Trophoblast cell (in vitro differentiated cells and primary cell): Measurements from ENCODE around the gene KCNH2.
A peak's percentile ranks its signal among the peaks of the same experiment; 100 is the strongest.

ENCODE experiments used
- DNase-seq, 2 donors: peaks; one replicate each; pipeline ENCODE4 v3.0.0-alpha.2; 2016
- H2AFZ ChIP-seq: 2 replicates; pipeline ENCODE4 v1.6.1; 2013; ENCODE audit warnings: low read length, moderate library complexity, mild to moderate bottlenecking; ENCODE audit not compliant: insufficient read depth, poor library complexity
- H2AK5ac ChIP-seq: 2 replicates; pipeline ENCODE4 v1.6.1; 2013; ENCODE audit warnings: mild to moderate bottlenecking, low read length
- H2BK120ac ChIP-seq: 2 replicates; pipeline ENCODE4 v1.6.1; 2013; ENCODE audit warnings: low read length, mild to moderate bottlenecking, moderate library complexity; ENCODE audit not compliant: insufficient read depth, poor library complexity
- H2BK12ac ChIP-seq: 2 replicates; pipeline ENCODE4 v1.6.1; 2013; ENCODE audit warnings: mild to moderate bottlenecking, low read length, moderate library complexity
- H2BK5ac ChIP-seq: 2 replicates; pipeline ENCODE4 v1.6.1; 2013; ENCODE audit warnings: low read length, low read depth, moderate library complexity, mild to moderate bottlenecking; ENCODE audit not compliant: poor library complexity
- H3K14ac ChIP-seq: 2 replicates; pipeline ENCODE4 v1.6.1; 2013; ENCODE audit warnings: mild to moderate bottlenecking, low read length
- H3K18ac ChIP-seq: 2 replicates; pipeline ENCODE4 v1.6.1; 2013; ENCODE audit warnings: mild to moderate bottlenecking, low read length
- H3K23ac ChIP-seq: 2 replicates; pipeline ENCODE4 v1.6.1; 2013; ENCODE audit warnings: low read length
- H3K27ac ChIP-seq: 2 replicates; pipeline ENCODE4 v1.5.1; 2013; ENCODE audit warnings: low read depth, mild to moderate bottlenecking, inconsistent platforms, low read length, moderate library complexity
- H3K27me3 ChIP-seq: 2 replicates; pipeline ENCODE4 v1.6.1; 2013; ENCODE audit warnings: inconsistent platforms, mild to moderate bottlenecking, low read length, moderate library complexity; ENCODE audit not compliant: insufficient read depth
- H3K36me3 ChIP-seq, 2 experiments: 1 replicate in 1 of 2; 2 replicates in 1 of 2; pipeline ENCODE4 v1.6.1; 2013; ENCODE audit warnings: low read length in 2 of 2, mild to moderate bottlenecking in 2 of 2, moderate library complexity in 1 of 2; ENCODE audit not compliant: insufficient read depth in 2 of 2, control insufficient read depth in 1 of 2
- H3K4ac ChIP-seq: 2 replicates; pipeline ENCODE4 v1.6.1; 2013; ENCODE audit warnings: low read depth, mild to moderate bottlenecking, low read length, moderate library complexity
- H3K4me1 ChIP-seq, 2 experiments: 1 replicate in 1 of 2; 2 replicates in 1 of 2; pipeline ENCODE4 v1.6.1; 2013; ENCODE audit warnings: low read length in 2 of 2, mild to moderate bottlenecking in 2 of 2, moderate library complexity in 1 of 2; ENCODE audit not compliant: insufficient read depth in 2 of 2, control insufficient read depth in 1 of 2
- H3K4me2 ChIP-seq: 2 replicates; pipeline ENCODE4 v1.6.1; 2013; ENCODE audit warnings: inconsistent platforms, mild to moderate bottlenecking, low read length, moderate library complexity
- H3K4me3 ChIP-seq: 2 replicates; pipeline ENCODE4 v1.5.1; 2013; ENCODE audit warnings: mild to moderate bottlenecking, low read depth, low read length, inconsistent platforms
- H3K79me1 ChIP-seq: one replicate; pipeline ENCODE4 v1.6.1; 2013; ENCODE audit warnings: low read length
- H3K79me2 ChIP-seq: 2 replicates; pipeline ENCODE4 v1.6.1; 2013; ENCODE audit warnings: low read length, mild to moderate bottlenecking; ENCODE audit not compliant: control insufficient read depth, insufficient read depth, poor library complexity
- H3K9ac ChIP-seq: 2 replicates; pipeline ENCODE4 v1.6.1; 2013; ENCODE audit warnings: mild to moderate bottlenecking, low read length
- H3K9me3 ChIP-seq: 2 replicates; pipeline ENCODE4 v1.6.1; 2013; ENCODE audit warnings: low read depth, mild to moderate bottlenecking, control low read depth, inconsistent platforms, low read length; ENCODE audit not compliant: insufficient read depth
- H4K12ac ChIP-seq: 2 replicates; pipeline ENCODE4 v1.6.1; 2013; ENCODE audit warnings: low read depth, mild to moderate bottlenecking, low read length, moderate library complexity
- H4K8ac ChIP-seq: 2 replicates; pipeline ENCODE4 v1.6.1; 2013; ENCODE audit warnings: low read depth, mild to moderate bottlenecking, low read length, moderate library complexity
- H4K91ac ChIP-seq: one replicate; pipeline ENCODE4 v1.6.1; 2013; ENCODE audit warnings: low read depth, mild to moderate bottlenecking, low read length, moderate library complexity
- WGBS: extraction: QIAGEN DNeasy Blood & Tissue Kit; methylation state at CpG from one replicate; pipeline ENCODE4 v1.1.7; 2013; ENCODE audit warnings: missing lambda C conversion rate; ENCODE audit not compliant: insufficient read length, insufficient coverage; ENCODE audit errors: extremely low coverage; 5-methylcytosine and 5-hydroxymethylcytosine counted together

KCNH2 gene

DNA sequence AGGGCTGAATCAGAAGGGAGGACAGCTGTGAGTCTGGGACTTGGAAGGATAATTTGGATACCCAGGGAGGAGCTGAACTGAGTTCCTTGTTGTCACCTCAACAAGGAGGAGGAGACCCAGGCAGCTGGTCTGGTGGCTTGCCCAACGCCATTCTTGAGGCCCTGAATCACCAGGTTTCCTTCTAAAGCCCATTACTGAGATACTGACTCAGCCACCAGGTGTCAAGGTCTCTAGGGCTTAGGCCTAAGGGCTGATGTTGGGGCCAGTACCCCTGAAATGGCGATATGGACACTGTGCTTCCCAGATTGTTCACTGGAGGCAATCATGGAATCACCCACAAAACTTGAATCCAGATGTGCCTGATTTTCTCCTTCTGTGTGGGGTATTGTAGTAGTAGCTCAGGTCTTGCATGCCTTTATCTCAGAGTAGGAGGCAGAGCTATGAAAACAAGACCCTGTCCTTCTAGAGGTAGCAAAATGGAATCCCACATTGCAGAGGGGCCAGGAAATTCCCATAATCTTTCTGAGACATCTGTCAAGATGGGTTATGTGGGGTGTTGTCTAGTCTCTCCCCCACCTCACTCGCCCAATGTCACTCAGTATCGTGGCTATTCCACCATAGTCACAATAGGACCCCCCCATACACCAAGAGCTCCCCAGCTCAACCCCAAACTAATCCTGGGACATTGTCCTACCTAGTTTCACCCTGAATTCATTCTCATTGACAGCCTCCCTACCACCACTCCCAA lies 48.0 kb upstream of the KCNH2 start:
- H2BK5ac ChIP-seq, result peak overlapping the region; percentile 4
- H3K79me2 ChIP-seq, result peaks cover 2% of the 10 kb centered on the region
- no peak overlapping the region for H3K23ac ChIP-seq
- no peak overlapping the region for H3K4ac ChIP-seq
- no CpG with 5 or more reads among the region's 4 CpGs for WGBS
- peak overlapping the region; percentile 7 for H2BK120ac ChIP-seq
- no peak overlapping the region for H3K4me3 ChIP-seq
- peak overlapping the region; percentile 17 for H4K91ac ChIP-seq
- DNase-seq, result peak; percentile 96 to 97
- H3K9me3 ChIP-seq, result no peaks in the 10 kb centered on the region
- peak overlapping the region; percentile 29 for H3K4me2 ChIP-seq
- H3K14ac ChIP-seq, result peak overlapping the region; percentile 18
- H3K9ac ChIP-seq, result no peak overlapping the region
- no peak overlapping the region for H4K12ac ChIP-seq
- no peak overlapping the region for H2AFZ ChIP-seq
- H3K4me1 ChIP-seq, result peaks cover 17 to 22% of the 10 kb centered on the region in 2 experiments
- H3K36me3 ChIP-seq, result no peaks in the 10 kb centered on the region
- H3K79me1 ChIP-seq, result peaks cover 27% of the 10 kb centered on the region
- no peak overlapping the region for H2AK5ac ChIP-seq
- peak overlapping the region; percentile 5 for H3K18ac ChIP-seq
- H3K27me3 ChIP-seq, result no peaks in the 10 kb centered on the region
- peak overlapping the region; percentile 12 for H4K8ac ChIP-seq
- H3K27ac ChIP-seq, result peak overlapping the region; percentile 91
- H2BK12ac ChIP-seq, result peak overlapping the region; percentile 54

DNA sequence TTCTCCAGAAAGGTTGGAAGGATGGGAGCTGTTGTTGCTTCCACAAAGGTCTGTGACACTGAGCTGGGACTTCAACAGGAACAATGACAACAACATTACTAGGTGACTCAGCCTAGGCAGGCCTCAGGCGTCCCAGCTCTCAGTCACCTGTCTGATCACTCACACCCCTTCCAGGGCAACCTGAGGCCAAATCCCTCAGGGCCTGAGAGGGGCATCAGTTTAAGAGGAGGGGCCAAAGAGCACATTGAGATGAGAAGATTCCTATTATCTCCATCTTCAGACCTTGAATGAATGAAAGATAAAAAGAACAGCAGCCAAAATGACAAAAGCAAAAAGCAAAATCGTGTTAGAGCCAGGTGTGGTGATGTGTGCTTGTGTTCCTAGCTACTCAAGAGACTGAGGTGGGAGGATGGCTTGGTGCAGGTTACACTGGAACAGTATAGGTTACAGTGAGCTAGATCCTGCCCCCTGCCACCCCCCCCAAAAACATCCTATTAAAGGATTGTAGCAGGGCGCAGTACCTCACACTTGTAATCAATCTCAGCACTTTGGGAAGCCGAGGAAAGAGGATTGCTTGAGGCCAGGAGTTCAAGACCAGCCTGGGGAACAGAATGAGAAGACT lies 46.4 kb upstream of the KCNH2 start, which contains the start of gene ATG9B:
Gene ATG9B, minus strand, starts transcription at position 60 of the 622 bp plus-strand sequence. CDS start 71 bp downstream, outside the sequence.
- Histone ChIP-seq H3K9ac (no peak within 1 kb of the TSS), H3K27me3 (peaks cover 2% of the 10 kb centered on the region), H3K18ac (peak within 1 kb of the TSS; percentile 38), H4K8ac (no peak within 1 kb of the TSS), H3K79me2 (peaks cover 2% of the 10 kb centered on the region), H3K4me3 (peak within 1 kb of the TSS; percentile 34), H2BK12ac (peak within 1 kb of the TSS; percentile 65), H2AK5ac (peak within 1 kb of the TSS; percentile 69), H3K23ac (no peak within 1 kb of the TSS), H3K4ac (peak within 1 kb of the TSS; percentile 35), H2BK120ac (peak within 1 kb of the TSS; percentile 60), H3K14ac (peak within 1 kb of the TSS; percentile 75), H3K9me3 (no peaks in the 10 kb centered on the region), H2BK5ac (no peak within 1 kb of the TSS), H3K4me1 (peaks cover 22 to 30% of the 10 kb centered on the region in 2 experiments), H3K79me1 (peaks cover 29% of the 10 kb centered on the region), H3K4me2 (no peak within 1 kb of the TSS), H4K91ac (peak within 1 kb of the TSS; percentile 87), H4K12ac (no peak within 1 kb of the TSS), H3K27ac (peak within 1 kb of the TSS; percentile 24), H2AFZ (no peak within 1 kb of the TSS), H3K36me3 (no peaks in the 10 kb centered on the region)
- peak; percentile 97 to 98 for DNase-seq
- no CpG with 5 or more reads among the region's 4 CpGs for WGBS

DNA sequence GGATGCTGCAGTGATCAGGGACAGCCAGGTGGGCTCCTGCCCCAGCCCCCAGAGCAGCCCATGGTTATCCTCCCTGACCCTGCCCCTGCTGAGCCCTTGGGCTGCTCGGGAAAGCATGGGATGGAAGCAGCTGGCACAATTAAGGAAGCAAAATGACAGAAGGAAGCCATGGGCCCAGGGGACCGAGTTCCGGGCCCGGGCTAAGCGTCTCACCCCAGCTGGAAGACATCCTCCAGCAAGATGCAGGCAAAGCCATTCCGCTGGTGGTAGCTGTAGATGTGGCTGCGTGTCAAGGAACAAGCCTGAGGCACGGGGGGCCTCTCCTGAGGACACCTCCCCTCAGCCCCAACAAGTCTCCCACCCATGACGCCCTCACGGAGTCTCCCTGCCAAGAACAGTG lies 45.1 kb upstream of the KCNH2 start:
- no peak overlapping the region for H3K23ac ChIP-seq
- H2AFZ ChIP-seq, result no peak overlapping the region
- no CpG with 5 or more reads among the region's 10 CpGs for WGBS

DNA sequence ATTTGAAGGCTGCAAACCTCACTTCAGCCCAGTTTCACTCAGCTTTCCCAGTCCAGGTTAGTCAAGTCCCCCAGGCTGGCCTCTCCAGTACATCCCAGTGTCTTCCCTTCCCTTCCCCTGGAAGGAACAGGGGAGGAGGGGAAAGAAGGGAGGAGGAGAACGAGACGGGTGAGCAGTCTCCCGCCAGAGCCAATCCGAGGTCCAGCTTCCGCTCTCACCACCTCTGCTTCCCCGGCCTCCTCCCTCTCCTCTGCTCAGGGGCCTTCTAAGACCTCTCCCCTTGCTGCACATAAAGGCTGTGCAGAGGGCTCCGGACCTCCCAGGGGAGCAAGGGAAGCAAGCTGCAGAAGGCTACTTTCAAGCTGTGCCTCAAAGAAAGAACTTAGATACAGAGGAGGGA lies 42.1 kb upstream of the KCNH2 start:
- H3K27me3 ChIP-seq, result peaks cover 15% of the 10 kb centered on the region
- no peak overlapping the region for H3K27ac ChIP-seq
- H3K4me3 ChIP-seq, result no peak overlapping the region
- H2AFZ ChIP-seq, result no peak overlapping the region
- H2BK120ac ChIP-seq, result no peak overlapping the region
- H3K4me1 ChIP-seq, result peaks cover 18 to 27% of the 10 kb centered on the region in 2 experiments
- H3K36me3 ChIP-seq, result no peaks in the 10 kb centered on the region
- H3K4me2 ChIP-seq, result no peak overlapping the region
- H3K9ac ChIP-seq, result no peak overlapping the region
- H2BK5ac ChIP-seq, result no peak overlapping the region
- H3K23ac ChIP-seq, result no peak overlapping the region
- H2BK12ac ChIP-seq, result no peak overlapping the region
- no peak overlapping the region for H4K12ac ChIP-seq
- H3K14ac ChIP-seq, result peak overlapping the region; percentile 13
- H3K9me3 ChIP-seq, result no peaks in the 10 kb centered on the region
- H2AK5ac ChIP-seq, result peak overlapping the region; percentile 13
- H4K91ac ChIP-seq, result peak overlapping the region; percentile 25
- H3K4ac ChIP-seq, result no peak overlapping the region
- H3K79me2 ChIP-seq, result no peaks in the 10 kb centered on the region
- peaks cover 5% of the 10 kb centered on the region for H3K79me1 ChIP-seq
- H4K8ac ChIP-seq, result no peak overlapping the region
- WGBS, result no CpG with 5 or more reads among the region's 7 CpGs
- no peak overlapping the region for H3K18ac ChIP-seq
- no peak for DNase-seq

More for the DNA sequence above, 45.1 kb upstream of the KCNH2 start:
- H3K36me3 ChIP-seq, result no peaks in the 10 kb centered on the region
- H3K79me1 ChIP-seq, result peaks cover 22% of the 10 kb centered on the region
- H3K4me2 ChIP-seq, result no peak overlapping the region
- H3K14ac ChIP-seq, result peak overlapping the region; percentile 6
- peak overlapping the region; percentile 87 for H4K91ac ChIP-seq
- H4K12ac ChIP-seq, result no peak overlapping the region
- no peak overlapping the region for H3K4ac ChIP-seq
- no peak overlapping the region for H3K27ac ChIP-seq
- H3K18ac ChIP-seq, result peak overlapping the region; percentile 8
- H2BK12ac ChIP-seq, result peak overlapping the region; percentile 61
- H2BK5ac ChIP-seq, result no peak overlapping the region
- no peak for DNase-seq
- no peaks in the 10 kb centered on the region for H3K79me2 ChIP-seq
- H3K27me3 ChIP-seq, result peaks cover 15% of the 10 kb centered on the region
- no peak overlapping the region for H3K4me3 ChIP-seq
- peaks cover 34 to 43% of the 10 kb centered on the region in 2 experiments for H3K4me1 ChIP-seq
- H2AK5ac ChIP-seq, result peak overlapping the region; percentile 3
- H2BK120ac ChIP-seq, result no peak overlapping the region
- no peak overlapping the region for H4K8ac ChIP-seq
- no peak overlapping the region for H3K9ac ChIP-seq
- no peaks in the 10 kb centered on the region for H3K9me3 ChIP-seq
